ENCODE measurements around the gene C17orf100.

C17orf100 gene

GRCh38 chr17:6627019-6627418 lies 24.5 kb upstream of the C17orf100 start:
- Histone ChIP-seq H3K9ac (ENCODE audit: low read length) (no peak overlapping the region), H2AFZ (ENCODE audit: low read depth, low read length, severe bottlenecking) (no peak overlapping the region), H3K36me3 (ENCODE audit: low read length) (no peaks in the 10 kb centered on the region), H3K9me2 (replicated peaks; ENCODE audit: insufficient read depth, low read length) (no peaks in the 10 kb centered on the region), H4K20me1 (ENCODE audit: low read depth, low read length) (no peaks in the 10 kb centered on the region), H3F3A (ENCODE audit: insufficient read depth) (no peaks in the 10 kb centered on the region), H3K27me3 (ENCODE audit: low read length) (no peaks in the 10 kb centered on the region), H3K27ac (ENCODE audit: low read depth, low read length) (no peak overlapping the region), H3K4me2 (ENCODE audit: low read depth, low read length, poor library complexity, severe bottlenecking) (no peak overlapping the region), H3K79me2 (ENCODE audit: insufficient read depth, low read length) (no peaks in the 10 kb centered on the region), H3K9me3 (ENCODE audit: insufficient read depth, low read length) (no peaks in the 10 kb centered on the region), H3K4me3 (ENCODE audit: insufficient read depth, low read length, poor library complexity, severe bottlenecking) (no peak overlapping the region)
- TF ChIP-seq EZH2phosphoT487 (conservative IDR thresholded peaks at IDR 0.05; ENCODE audit: low read length) (no peak), CTCF (IDR thresholded peaks at IDR 0.05; ENCODE audit: insufficient read depth, low read length, poor library complexity, severe bottlenecking) (no peak)

GRCh38 chr17:6630390-6630789 lies 21.2 kb upstream of the C17orf100 start:
- Histone ChIP-seq H3K36me3 (ENCODE audit: low read length) (peaks cover 14% of the 10 kb centered on the region), H3K9me3 (ENCODE audit: insufficient read depth, low read length) (no peaks in the 10 kb centered on the region), H2AFZ (ENCODE audit: low read depth, low read length, severe bottlenecking) (no peak overlapping the region), H3K9ac (ENCODE audit: low read length) (no peak overlapping the region), H3K4me3 (ENCODE audit: insufficient read depth, low read length, poor library complexity, severe bottlenecking) (no peak overlapping the region), H3K9me2 (replicated peaks; ENCODE audit: insufficient read depth, low read length) (no peaks in the 10 kb centered on the region), H3F3A (ENCODE audit: insufficient read depth) (no peaks in the 10 kb centered on the region), H3K4me2 (ENCODE audit: low read depth, low read length, poor library complexity, severe bottlenecking) (no peak overlapping the region), H3K27me3 (ENCODE audit: low read length) (no peaks in the 10 kb centered on the region), H3K27ac (ENCODE audit: low read depth, low read length) (no peak overlapping the region), H3K79me2 (ENCODE audit: insufficient read depth, low read length) (no peaks in the 10 kb centered on the region), H4K20me1 (ENCODE audit: low read depth, low read length) (no peaks in the 10 kb centered on the region)
- TF ChIP-seq EZH2phosphoT487 (conservative IDR thresholded peaks at IDR 0.05; ENCODE audit: low read length) (no peak), CTCF (IDR thresholded peaks at IDR 0.05; ENCODE audit: insufficient read depth, low read length, poor library complexity, severe bottlenecking) (no peak)

GRCh38 chr17:6632530-6632929 lies 19.0 kb upstream of the C17orf100 start:
- TF ChIP-seq EZH2phosphoT487 (conservative IDR thresholded peaks at IDR 0.05; ENCODE audit: low read length) = no peak
- TF ChIP-seq CTCF (IDR thresholded peaks at IDR 0.05; ENCODE audit: insufficient read depth, low read length, poor library complexity, severe bottlenecking) = no peak
- Histone ChIP-seq H3K4me3 (ENCODE audit: insufficient read depth, low read length, poor library complexity, severe bottlenecking) (no peak overlapping the region), H3K36me3 (ENCODE audit: low read length) (peaks cover 14% of the 10 kb centered on the region), H3K27me3 (ENCODE audit: low read length) (no peaks in the 10 kb centered on the region), H3K9me2 (replicated peaks; ENCODE audit: insufficient read depth, low read length) (no peaks in the 10 kb centered on the region), H3K4me2 (ENCODE audit: low read depth, low read length, poor library complexity, severe bottlenecking) (no peak overlapping the region), H3K79me2 (ENCODE audit: insufficient read depth, low read length) (no peaks in the 10 kb centered on the region), H3K9ac (ENCODE audit: low read length) (no peak overlapping the region), H2AFZ (ENCODE audit: low read depth, low read length, severe bottlenecking) (no peak overlapping the region), H3F3A (ENCODE audit: insufficient read depth) (no peaks in the 10 kb centered on the region), H3K27ac (ENCODE audit: low read depth, low read length) (no peak overlapping the region), H3K9me3 (ENCODE audit: insufficient read depth, low read length) (no peaks in the 10 kb centered on the region), H4K20me1 (ENCODE audit: low read depth, low read length) (no peaks in the 10 kb centered on the region)
